Ovary (tissue), 3 donors: ENCODE measurements around the gene PDE6D.

Experiments
- CTCF ChIP-seq, 3 donors: fragments of 450-650 bp in 2 of 3; fragments of 200-600 bp in 1 of 3; IDR thresholded peaks; one replicate each; pipeline versions ENCODE4 v1.5.1 to v1.8.0; 2016 to 2022; ENCODE audit warnings: antibody characterized with exemption in 3 of 3, mild to moderate bottlenecking in 1 of 3
- POLR2A ChIP-seq: fragments of 450-650 bp; IDR thresholded peaks from one replicate; pipeline ENCODE4 v1.6.1; 2017; ENCODE audit warnings: antibody characterized with exemption, mild to moderate bottlenecking, moderate library complexity
- donor health status: DM: no; HTN: no; CAD: no.

GRCh38 chr2:231819447-231820042 lies 38.5 kb upstream of the PDE6D start:
- TF ChIP-seq CTCF (IDR thresholded peaks at IDR 0.05) = no peak
- TF ChIP-seq POLR2A = no peak
